Measurements from ENCODE around the gene ARRB1. TPM values are rescaled to one million over a fixed set of nuclear protein-coding genes. Genes with fewer than 3 reads are reported as not detected.

Gene ARRB1
- total and polyA plus RNA-seq, 2 of the 13 experiments (the other 11 are each of a cell fraction or from before 2014, with no cell fraction given), result 22.5 to 35.7 TPM

GRCh38 chr11:75248924-75249256 is 102.6 kb downstream of the ARRB1 start (continued):
- no peak for TF ChIP-seq ZBTB2 (CRISPR knock-in tag; IDR thresholded peaks at IDR 0.05; ENCODE audit: low read depth)

GRCh38 chr11:75246671-75247350 is 104.7 kb downstream of the ARRB1 start:
- no peak for TF ChIP-seq THAP7 (CRISPR knock-in tag; IDR thresholded peaks at IDR 0.05)
- DNase-seq (ENCODE audit: low spot score), result no peak
- peaks cover 8 to 43% of the 10 kb centered on the region in 2 experiments for H3K27me3 ChIP-seq (ENCODE audit: control insufficient read depth in 1 of 2, insufficient read depth in 2 of 2, low read length in 2 of 2)
- H3K9ac ChIP-seq (ENCODE audit: insufficient read depth, low read depth, low read length), result no peak overlapping the region
- no peak for FAIRE-seq
- no peak overlapping the region for H3K4me2 ChIP-seq (ENCODE audit: low read depth, low read length)
- ATAC-seq, result no peak
- ChIA-PET POLR2A (no interaction called here), CTCF (ENCODE audit: low intra/inter-chr PET ratio, low total read pairs) (interaction anchor here (3.1 to 4.9 kb wide), 2 partner anchors 105 to 317 kb away, joined by 31 to 72 read pairs; no protein-coding TSS in a partner anchor)
- no peaks in the 10 kb centered on the region for H3K79me2 ChIP-seq (ENCODE audit: insufficient read depth, low read length)
- in situ Hi-C loops (cut with HindIII; ENCODE audit: extremely low pct_ligation_motif_present, low pct_unique_long_range_greater_than_20kb) (loop anchor here (5.0 to 10.0 kb wide), 4 partner anchors 35 to 312 kb away; no protein-coding TSS in a partner anchor), intact Hi-C loops (cut with micrococcal nuclease; ENCODE audit: unreplicated experiment) (no loop called here)
- no TSS peak for BruUV-seq (replicated peaks)
- no peaks in the 10 kb centered on the region for H3K36me3 ChIP-seq (replicated peaks in 1 of 2; ENCODE audit: control insufficient read depth in 1 of 2, insufficient read depth in 2 of 2, low read length in 2 of 2)
- peaks cover 12% of the 10 kb centered on the region; the same call in 1 of the 2 replicates for H3K4me1 ChIP-seq (ENCODE audit: insufficient read depth, low read length)
- H3K9me3 ChIP-seq (ENCODE audit: low read length), result no peaks in the 10 kb centered on the region
- WGBS (ENCODE audit: low lambda C conversion rate), result 18% methylated on average over 9 of the region's 11 CpGs
- H4K20me1 ChIP-seq (ENCODE audit: insufficient read depth, low read length), result 0 out of 2 replicates have a peak, but pooled peaks cover 2% of the 10 kb centered on the region
- H3K27ac ChIP-seq (ENCODE audit: extremely low read length, insufficient read depth, low read length), result no peak overlapping the region
- H3K4me3 ChIP-seq (replicated peaks in 1 of 3; ENCODE audit: insufficient read depth in 1 of 3, low read depth in 2 of 3, low read length in 3 of 3), result no peak overlapping the region
- H2AFZ ChIP-seq (ENCODE audit: low read length), result no peak overlapping the region
